HG02759 (cell line): Measurements from ENCODE around the gene COL4A2.
"Not testable (repeated sequence)": the region's sequence is repeated elsewhere in the genome, so short reads cannot be mapped to it uniquely, and the experiment has no call there.

Source experiments
- ATAC-seq: cut with Tn5 transposase; IDR thresholded peaks from one replicate; pipeline ENCODE4 v1.9.1; 2021; ENCODE audit warnings: mild to moderate bottlenecking, moderate library complexity; ENCODE audit not compliant: unreplicated experiment

COL4A2 gene

DNA sequence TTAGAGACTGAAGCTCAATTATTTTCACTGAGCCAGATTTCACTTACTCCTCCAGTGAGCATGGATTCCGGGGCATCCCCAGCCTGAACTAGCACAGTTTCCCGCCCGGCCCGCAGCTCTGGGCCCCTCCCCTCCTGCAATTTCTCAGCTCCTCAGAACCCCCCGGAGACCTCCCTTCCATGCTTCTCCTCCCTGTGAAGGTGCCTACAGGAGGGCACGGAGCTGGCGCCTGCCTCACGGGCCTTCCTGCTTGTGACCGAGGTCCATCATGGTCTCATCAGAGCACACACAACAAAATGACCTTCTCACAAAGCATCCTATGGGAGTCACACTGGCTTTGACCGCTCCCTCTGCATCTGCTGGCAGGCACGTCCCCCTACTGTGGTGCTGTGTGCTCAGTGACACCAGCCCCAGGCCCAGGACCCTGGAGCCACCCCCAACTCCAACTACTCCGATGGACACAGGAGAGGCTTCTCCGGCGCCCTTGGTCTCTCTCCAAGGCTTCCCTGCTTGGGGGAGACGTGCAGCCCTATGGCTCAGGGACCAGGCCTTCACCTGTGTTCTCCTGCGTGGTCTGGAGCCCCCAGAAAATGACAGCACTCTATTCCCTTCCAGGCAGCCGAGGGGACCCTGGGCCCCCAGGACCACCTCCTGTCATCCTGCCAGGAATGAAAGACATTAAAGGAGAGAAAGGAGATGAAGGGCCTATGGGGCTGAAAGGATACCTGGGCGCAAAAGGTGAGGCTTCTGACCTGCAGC is 177.4 kb downstream of the COL4A2 start:
- ATAC-seq = no peak

GRCh38 chr13:110485604-110486003 is 178.5 kb downstream of the COL4A2 start:
- ATAC-seq = no peak

GRCh38 chr13:110486061-110486715 is 179.1 kb downstream of the COL4A2 start:
- ATAC-seq = no peak

DNA sequence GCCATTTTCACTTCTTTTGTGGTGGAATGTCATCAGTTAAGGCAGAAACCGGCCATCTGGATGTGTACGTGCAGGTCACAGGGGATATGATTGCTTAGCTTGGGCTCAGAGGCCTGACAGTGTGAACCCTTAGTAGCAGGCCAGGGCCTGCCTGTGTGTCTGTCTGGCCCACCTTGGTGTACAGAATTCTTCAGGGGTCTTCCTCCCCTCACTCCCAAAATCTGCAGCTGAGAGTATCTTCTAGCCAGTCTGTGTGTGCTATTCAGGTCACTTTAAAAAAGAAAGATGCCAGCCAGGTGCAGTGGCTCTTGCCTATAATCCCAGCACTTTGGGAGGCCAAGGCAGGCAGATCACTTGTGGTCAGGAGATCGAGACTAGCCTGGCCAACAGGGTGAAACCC is 179.8 kb downstream of the COL4A2 start:
- not testable (repeated sequence) for ATAC-seq

DNA sequence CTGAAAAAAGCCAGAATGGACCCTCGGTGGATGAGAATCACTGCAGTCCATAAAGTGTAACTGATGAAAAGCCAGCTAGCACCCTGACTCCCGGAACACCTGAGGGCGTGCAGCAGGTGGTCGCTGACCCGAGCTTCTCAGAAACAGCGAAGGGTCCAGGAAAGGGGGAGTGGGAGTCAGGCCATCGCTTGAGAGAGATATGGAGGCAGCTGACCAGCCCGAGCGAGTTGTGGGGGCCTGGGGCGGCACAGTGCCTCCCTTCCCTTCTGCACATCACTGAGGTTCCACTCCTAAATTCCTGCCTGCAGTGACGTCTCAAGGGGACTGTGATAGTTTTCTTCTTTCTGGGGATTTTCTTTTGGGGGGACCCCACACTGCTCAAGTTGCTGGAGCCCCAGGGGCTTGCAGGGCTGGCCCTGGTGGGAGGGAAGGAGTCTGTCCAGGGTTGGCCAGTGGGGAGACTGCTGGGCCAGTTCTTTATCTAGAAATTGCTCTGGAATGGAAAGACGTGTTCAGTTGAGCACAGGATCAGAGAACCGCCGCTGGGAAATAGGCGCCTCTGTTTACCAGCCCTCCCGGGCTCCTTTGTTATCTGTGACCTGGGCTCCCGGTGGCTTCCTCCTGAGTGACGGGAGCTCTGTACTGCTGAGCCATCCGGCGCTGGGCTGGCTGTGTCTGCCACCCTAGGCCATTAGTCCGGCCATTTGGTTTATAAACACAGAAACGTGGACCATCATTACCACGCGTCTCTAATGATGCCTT is 183.1 kb downstream of the COL4A2 start:
- no peak for ATAC-seq

GRCh38 chr13:110491869-110492678 is 185.0 kb downstream of the COL4A2 start:
- ATAC-seq = no peak

DNA sequence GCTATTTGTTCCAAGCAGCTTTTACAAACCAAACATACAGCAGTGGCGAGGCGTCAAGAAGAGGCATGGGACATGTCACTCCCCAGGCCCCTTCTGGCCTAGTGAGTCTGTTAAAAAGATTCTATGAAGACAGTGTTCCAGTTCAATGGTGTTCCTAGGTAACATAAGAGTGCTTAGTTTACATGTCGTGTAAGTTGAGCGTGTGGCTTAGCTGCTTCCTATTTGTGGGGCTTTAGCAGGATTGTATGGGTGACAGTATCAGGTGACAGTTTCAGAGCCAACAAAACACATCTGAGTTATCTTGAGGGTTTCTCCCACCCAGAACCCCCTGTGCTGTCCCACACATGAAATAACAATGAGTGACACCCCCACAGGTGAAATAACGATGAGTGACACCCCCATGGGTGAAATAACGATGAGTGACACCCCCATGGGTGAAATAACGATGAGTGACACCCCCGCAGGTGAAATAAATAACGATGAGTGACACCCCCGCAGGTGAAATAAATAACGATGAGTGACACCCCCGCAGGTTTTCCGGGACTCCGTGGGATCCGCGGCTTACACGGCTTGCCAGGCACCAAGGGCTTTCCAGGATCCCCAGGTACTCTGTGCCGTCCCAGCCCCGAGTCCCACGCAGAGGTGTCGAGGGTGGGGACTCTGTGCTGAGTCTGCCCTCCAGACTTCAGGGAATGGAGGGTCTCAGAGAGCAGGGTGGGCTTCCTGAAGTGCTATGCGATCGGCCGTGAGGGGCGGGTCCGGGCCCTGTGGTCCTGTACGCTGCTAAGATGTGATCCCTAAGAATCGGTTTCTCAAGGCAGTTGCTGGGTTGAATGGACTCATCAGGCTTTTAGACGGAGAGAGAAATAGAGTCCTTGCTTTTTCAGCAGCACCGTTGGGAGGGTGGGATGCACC is 185.9 kb downstream of the COL4A2 start:
- no peak for ATAC-seq

GRCh38 chr13:110493613-110494012 is 186.5 kb downstream of the COL4A2 start:
- no peak for ATAC-seq

DNA sequence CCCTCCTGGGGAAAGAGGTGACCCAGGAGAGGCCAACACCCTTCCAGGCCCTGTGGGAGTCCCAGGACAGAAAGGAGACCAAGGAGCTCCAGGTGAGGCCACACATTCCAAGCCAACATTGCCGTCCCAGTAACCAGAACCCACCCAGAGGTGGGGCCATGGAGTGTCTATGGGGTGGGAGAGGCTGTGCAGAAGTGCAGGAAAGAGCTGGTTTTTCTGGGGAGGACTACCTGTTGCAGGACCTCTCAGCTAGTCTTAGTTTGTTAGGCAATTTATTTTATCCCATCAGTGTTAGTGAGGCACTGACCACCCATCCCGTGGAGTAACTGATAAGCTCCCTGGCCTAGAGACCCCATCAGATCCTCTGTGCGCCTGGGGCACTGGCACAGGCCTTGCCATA is 188.3 kb downstream of the COL4A2 start:
- no peak for ATAC-seq

DNA sequence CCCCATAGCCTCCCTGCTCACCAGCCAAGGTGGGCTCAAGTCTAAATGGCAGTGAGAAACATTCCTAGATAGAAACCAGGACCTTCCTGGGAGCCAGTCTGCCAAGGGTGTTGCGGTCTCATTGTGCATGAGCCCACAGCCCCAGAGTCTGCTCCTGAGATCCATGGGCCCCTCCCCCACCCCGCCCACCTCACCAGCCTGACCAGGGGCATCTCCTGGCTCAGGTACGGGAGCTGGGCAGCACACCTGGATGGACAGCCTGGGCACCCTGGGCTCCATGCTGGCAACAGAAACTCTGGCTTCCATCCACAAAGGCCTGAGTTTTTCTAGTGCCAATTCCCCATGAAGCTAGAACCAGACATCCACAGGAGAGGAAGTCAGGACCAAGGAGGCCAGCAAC is 188.8 kb downstream of the COL4A2 start:
- no peak for ATAC-seq

DNA sequence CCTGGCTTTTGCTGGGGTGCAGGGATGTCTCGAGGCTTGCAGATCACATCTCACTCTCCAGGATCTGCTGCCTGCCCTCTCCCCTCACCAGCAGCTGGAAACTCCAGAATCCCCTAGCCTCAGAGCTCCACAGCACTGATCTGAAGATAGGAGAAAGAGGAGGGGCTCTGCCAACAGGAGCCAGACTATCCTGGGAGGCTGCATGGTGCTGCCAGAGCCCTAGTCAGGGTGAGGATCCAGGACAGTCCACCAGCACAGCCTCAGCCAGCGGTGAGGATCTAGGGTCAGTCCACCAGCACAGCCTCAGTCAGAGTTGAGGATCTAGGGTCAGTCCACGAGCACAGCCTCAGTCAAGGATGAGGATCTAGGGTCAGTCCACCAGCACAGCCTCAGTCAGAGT is 189.2 kb downstream of the COL4A2 start:
- no peak for ATAC-seq

DNA sequence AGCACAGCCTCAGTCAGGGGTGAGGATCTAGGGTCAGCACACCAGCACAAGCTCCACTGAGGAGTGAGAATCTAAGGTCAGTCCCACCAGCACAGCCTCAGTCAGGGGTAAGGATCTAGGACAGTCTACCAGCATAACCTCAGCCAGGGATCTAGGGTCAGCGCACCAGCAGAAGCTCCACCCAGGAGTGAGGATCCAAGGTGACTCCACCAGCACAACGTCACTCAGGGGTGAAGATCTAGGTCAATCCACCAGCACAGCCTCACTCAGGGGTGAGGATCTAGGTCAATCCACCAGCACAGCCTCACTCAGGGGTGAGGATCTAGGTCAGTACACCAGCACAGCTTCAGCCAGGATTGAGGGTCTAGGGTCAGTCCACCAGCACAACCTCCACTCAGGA is 189.9 kb downstream of the COL4A2 start:
- no peak for ATAC-seq

DNA sequence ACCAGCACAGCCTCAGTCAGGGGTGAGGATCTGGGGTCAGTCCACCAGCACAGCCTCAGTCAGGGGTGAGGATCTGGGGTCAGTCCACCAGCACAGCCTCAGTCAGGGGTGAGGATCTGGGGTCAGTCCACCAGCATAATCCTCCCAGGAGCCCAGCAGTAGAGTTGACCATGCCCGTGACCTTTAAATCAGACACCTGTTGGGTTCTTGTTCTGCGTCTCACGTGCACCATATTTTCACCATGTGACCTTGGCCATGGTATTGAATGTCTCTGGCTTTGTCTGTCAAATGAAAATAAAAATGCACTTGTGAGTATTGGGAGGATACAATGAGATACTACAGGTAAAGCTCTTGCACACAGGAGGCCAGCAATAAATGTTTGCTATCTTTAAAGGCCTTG is 190.8 kb downstream of the COL4A2 start:
- ATAC-seq = not testable (repeated sequence)

- ATAC-seq = no peak
These were observed 191.2 kb downstream of the COL4A2 start for GRCh38 chr13:110498327-110498726.

DNA sequence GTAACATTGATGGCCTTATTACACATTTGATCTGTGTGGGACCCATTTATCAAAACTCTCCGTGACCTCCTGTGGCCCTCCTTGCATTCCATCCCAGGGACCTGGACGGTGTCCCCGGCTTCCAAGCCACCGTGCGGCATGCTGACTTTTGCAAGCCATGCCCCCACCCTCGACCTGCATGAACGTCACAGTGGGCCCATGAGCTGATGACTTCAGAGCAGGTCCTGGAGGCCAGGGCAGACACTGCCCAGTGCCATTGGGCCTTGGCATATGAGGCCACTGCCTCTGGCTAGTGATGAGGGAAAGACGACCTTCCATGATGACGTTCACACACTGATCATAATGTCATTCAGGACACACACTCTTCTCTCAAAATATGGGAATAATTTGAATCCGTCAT is 191.7 kb downstream of the COL4A2 start:
- ATAC-seq = no peak

DNA sequence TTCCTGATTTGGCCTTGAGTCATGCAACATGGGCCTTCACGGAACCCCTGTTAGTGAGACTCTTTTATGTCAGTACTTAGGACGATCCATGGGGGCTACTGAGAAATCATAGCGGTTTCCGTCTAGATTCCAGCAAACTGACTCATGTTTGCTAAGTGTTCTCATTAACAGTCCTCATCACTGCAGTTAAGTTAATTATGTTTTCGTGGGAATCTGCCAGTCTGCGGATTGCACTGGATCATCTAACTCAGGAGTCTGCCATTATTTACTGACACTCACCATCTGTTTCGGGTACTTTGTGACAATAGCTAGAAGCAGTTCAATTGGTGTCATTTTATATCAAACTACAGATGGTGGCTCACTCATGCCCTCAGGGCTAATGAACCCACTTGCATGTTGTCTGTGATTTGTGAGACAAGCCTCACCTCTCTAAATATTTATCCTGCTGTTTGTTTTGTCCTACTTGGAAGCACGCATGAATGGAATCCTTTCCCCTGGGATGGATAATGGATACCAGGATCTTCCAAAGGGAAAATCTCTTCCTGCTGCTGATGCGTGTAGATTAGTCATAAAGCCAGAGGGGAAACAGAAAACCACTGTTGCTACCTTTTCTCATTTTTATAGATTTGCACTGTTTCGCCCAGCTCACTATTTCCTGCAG is 192.7 kb downstream of the COL4A2 start:
- no peak for ATAC-seq

DNA sequence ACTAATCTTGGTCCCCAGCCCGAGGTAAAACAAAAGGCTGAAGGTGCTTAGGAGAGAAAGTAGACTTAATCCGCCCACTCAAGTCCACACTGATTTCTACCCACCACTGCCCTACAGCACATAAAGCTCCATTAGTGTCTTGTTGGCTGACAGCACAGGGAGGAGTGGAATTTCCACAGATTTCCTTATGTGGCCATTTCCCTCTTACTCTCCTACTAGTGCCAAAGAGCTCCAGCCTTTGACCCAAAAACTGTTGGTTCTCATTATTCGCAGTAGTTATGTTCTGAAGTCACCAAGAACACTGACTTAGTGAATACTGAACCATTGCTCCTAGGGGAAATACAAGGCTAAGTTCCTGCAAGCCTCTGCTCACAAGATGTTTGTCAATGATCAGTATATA is 193.3 kb downstream of the COL4A2 start:
- ATAC-seq = no peak

DNA sequence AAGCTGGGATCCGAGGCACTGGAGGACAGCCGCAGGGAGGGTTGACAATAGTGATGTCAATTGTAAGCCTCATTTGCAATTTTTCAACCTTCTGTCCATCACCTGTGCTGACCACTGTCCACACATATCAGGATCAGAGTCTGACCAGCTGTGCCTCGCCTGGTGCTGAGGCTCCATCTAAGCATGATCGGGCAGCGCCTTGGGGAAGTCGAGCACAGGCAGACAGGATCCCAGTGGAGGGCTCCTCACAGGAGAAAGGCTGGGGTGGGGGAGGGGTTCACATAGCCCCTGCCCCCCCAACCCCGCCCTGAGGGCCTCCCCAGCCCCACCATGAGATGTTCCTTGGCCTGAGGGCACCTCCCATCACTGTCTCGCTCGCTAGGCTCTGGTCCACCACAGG is 194.1 kb downstream of the COL4A2 start:
- no peak for ATAC-seq
